GM23248 (cell line): ENCODE measurements around the gene MDM1.

Experiments
- EZH2 ChIP-seq: fragments of 200-600 bp; sonication (generic); IDR thresholded peaks from 2 replicates; pipeline ENCODE4 v1.6.1; 2018; ENCODE audit warnings: antibody characterized with exemption, mild to moderate bottlenecking; ENCODE audit not compliant: insufficient read depth, poor library complexity, severe bottlenecking
- EZH2phosphoT487 ChIP-seq: fragments of 200-600 bp; sonication (generic); IDR thresholded peaks from 2 replicates; pipeline ENCODE4 v1.6.1; 2018; ENCODE audit warnings: antibody characterized with exemption, moderate library complexity, mild to moderate bottlenecking, low read depth; ENCODE audit not compliant: insufficient read depth

GRCh38 chr12:68331869-68332727 lies at the start of gene MDM1:
- TF ChIP-seq EZH2, result no peak
- no peak for TF ChIP-seq EZH2phosphoT487
